ENCODE measurements around the gene SGMS1.

DNA sequence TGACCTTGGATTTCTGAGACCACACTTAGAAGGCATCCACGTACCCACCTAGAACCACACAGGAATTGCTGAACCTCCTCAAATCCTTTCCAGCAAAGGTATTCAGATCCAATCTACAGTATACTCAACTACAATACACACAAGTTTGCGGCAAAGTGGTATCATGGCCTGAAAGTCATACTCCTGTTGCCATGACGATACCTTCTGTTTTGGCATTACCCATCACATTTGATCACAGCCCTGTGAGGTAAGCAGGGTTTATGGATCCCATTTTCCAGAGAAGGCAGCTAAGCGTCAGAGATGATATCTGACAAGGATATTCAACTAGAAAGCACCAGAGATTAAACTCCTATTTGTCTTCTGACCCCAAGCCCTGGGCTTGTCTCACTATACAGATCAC is 32.8 kb downstream of the SGMS1 start:
- TF ChIP-seq, protein P1, sequence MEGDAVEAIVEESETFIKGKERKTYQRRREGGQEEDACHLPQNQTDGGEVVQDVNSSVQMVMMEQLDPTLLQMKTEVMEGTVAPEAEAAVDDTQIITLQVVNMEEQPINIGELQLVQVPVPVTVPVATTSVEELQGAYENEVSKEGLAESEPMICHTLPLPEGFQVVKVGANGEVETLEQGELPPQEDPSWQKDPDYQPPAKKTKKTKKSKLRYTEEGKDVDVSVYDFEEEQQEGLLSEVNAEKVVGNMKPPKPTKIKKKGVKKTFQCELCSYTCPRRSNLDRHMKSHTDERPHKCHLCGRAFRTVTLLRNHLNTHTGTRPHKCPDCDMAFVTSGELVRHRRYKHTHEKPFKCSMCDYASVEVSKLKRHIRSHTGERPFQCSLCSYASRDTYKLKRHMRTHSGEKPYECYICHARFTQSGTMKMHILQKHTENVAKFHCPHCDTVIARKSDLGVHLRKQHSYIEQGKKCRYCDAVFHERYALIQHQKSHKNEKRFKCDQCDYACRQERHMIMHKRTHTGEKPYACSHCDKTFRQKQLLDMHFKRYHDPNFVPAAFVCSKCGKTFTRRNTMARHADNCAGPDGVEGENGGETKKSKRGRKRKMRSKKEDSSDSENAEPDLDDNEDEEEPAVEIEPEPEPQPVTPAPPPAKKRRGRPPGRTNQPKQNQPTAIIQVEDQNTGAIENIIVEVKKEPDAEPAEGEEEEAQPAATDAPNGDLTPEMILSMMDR (IDR thresholded peaks at IDR 0.05; ENCODE audit: insufficient read depth, low read depth, low read length) = no peak
- no peak for TF ChIP-seq EZH2 (IDR thresholded peaks at IDR 0.05; ENCODE audit: insufficient read depth, low read length)
